RWPE2 (cell line): ENCODE data around the gene KLHL30.

Source experiments
- ATAC-seq: fragments of 200-7000 bp; cut with Tn5 transposase; 3 replicates; pipeline ENCODE4 v1.9.1; 2021; ENCODE audit warnings: low read depth
- DNase-seq: peaks from one replicate; pipeline ENCODE4 v3.0.0-alpha.2; 2020; ENCODE audit warnings: low spot score
- H3K27ac ChIP-seq: fragments of 450-650 bp; 2 replicates; pipeline ENCODE4 v1.5.1; 2017; ENCODE audit warnings: mild to moderate bottlenecking; ENCODE audit not compliant: poor library complexity, severe bottlenecking
- H3K27me3 ChIP-seq: fragments of 250-450 bp; sonication (Bioruptor Pico); 2 replicates; pipeline ENCODE4 v1.5.1; 2021; ENCODE audit warnings: mild to moderate bottlenecking, moderate library complexity; ENCODE audit not compliant: insufficient read depth, poor library complexity, severe bottlenecking
- H3K36me3 ChIP-seq: fragments of 250-450 bp; sonication (Bioruptor Pico); 2 replicates; pipeline ENCODE4 v1.5.1; 2020; ENCODE audit warnings: low read depth, mild to moderate bottlenecking, moderate library complexity
- H3K4me1 ChIP-seq: fragments of 250-450 bp; sonication (Bioruptor Pico); 2 replicates; pipeline ENCODE4 v1.5.1; 2021; ENCODE audit warnings: mild to moderate bottlenecking, moderate library complexity; ENCODE audit not compliant: insufficient read depth, poor library complexity, severe bottlenecking
- H3K4me3 ChIP-seq: fragments of 250-450 bp; sonication (Bioruptor Pico); 2 replicates; pipeline ENCODE4 v1.5.1; 2021; ENCODE audit warnings: mild to moderate bottlenecking, moderate library complexity; ENCODE audit not compliant: severe bottlenecking
- H3K9me3 ChIP-seq: fragments of 250-450 bp; sonication (Bioruptor Pico); 2 replicates; pipeline ENCODE4 v1.5.1; 2021; ENCODE audit warnings: mild to moderate bottlenecking, moderate library complexity; ENCODE audit not compliant: severe bottlenecking
- CTCF ChIP-seq: fragments of 450-650 bp; IDR thresholded peaks from one replicate; pipeline ENCODE4 v1.5.1; 2017; ENCODE audit warnings: mild to moderate bottlenecking, moderate library complexity; ENCODE audit not compliant: poor library complexity, severe bottlenecking

The KLHL30 gene

GRCh38 chr2:238125127-238125885, 13.2 kb upstream of the KLHL30 start:
- H3K4me3 ChIP-seq = no peak overlapping the region
- no peaks in the 10 kb centered on the region for H3K9me3 ChIP-seq
- H3K27me3 ChIP-seq = peaks cover 3% of the 10 kb centered on the region
- H3K27ac ChIP-seq = no peak overlapping the region
- no peaks in the 10 kb centered on the region for H3K36me3 ChIP-seq
- no peaks in the 10 kb centered on the region for H3K4me1 ChIP-seq
- ATAC-seq (no peak), DNase-seq (no peak)
- TF ChIP-seq CTCF = no peak

GRCh38 chr2:238126338-238126737, 12.1 kb upstream of the KLHL30 start:
- Histone ChIP-seq H3K27ac (no peak overlapping the region), H3K27me3 (no peaks in the 10 kb centered on the region), H3K9me3 (no peaks in the 10 kb centered on the region), H3K4me1 (no peaks in the 10 kb centered on the region), H3K4me3 (no peak overlapping the region), H3K36me3 (no peaks in the 10 kb centered on the region)
- TF ChIP-seq CTCF = no peak
- DNase-seq (no peak), ATAC-seq (no peak)

GRCh38 chr2:238126775-238127164, 11.7 kb upstream of the KLHL30 start:
- Histone ChIP-seq H3K9me3 (no peaks in the 10 kb centered on the region), H3K36me3 (no peaks in the 10 kb centered on the region), H3K27me3 (no peaks in the 10 kb centered on the region), H3K27ac (no peak overlapping the region), H3K4me1 (no peaks in the 10 kb centered on the region), H3K4me3 (no peak overlapping the region)
- ATAC-seq (no peak), DNase-seq (no peak)
- TF ChIP-seq CTCF = no peak

- TF ChIP-seq CTCF = no peak
- ATAC-seq = peak; percentile 44
- Histone ChIP-seq H3K4me1 (no peaks in the 10 kb centered on the region), H3K27me3 (no peaks in the 10 kb centered on the region), H3K9me3 (no peaks in the 10 kb centered on the region), H3K36me3 (no peaks in the 10 kb centered on the region), H3K4me3 (no peak overlapping the region), H3K27ac (no peak overlapping the region)
- no peak for DNase-seq
Observed at GRCh38 chr2:238127165-238128060, 11.1 kb upstream of the KLHL30 start.

- Histone ChIP-seq H3K9me3 (no peaks in the 10 kb centered on the region), H3K27ac (no peak overlapping the region), H3K36me3 (no peaks in the 10 kb centered on the region), H3K4me3 (no peak overlapping the region), H3K27me3 (no peaks in the 10 kb centered on the region), H3K4me1 (no peaks in the 10 kb centered on the region)
- ATAC-seq (no peak), DNase-seq (no peak)
- no peak for TF ChIP-seq CTCF
Observed at GRCh38 chr2:238128061-238128440, 10.4 kb upstream of the KLHL30 start.
